Measurements from ENCODE around the gene CNOT6L.

Gene CNOT6L

DNA sequence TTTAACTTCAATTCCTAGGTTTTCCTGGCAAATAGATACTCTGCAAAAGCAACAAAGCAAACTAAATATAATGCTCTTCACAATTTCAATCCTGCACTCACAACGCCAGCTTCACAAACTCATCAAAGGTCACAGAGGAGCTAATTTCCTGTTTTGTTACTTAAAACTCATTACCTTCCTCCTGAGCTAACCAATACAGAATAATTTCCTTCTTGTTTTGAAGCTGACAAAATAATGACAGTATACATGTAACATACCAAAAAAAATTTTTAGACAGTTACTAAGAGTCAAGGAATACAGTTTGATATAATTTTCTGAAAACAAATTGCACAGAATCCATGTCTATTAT lies 17.9 kb downstream of the CNOT6L start:
- H3K27me3 ChIP-seq (ENCODE audit: insufficient read depth, poor library complexity, severe bottlenecking) = no peaks in the 10 kb centered on the region
- no peak for DNase-seq (ENCODE audit: low read depth in 1 of 2, low spot score in 1 of 2)
- H3K27ac ChIP-seq (replicated peaks) = no peak overlapping the region
- TF ChIP-seq SPI1 (IDR thresholded peaks at IDR 0.05; ENCODE audit: borderline replicate concordance, low read depth) (no peak), POLR2AphosphoS5 (IDR thresholded peaks at IDR 0.05; ENCODE audit: low read depth) (no peak), GABPA (IDR thresholded peaks at IDR 0.05; ENCODE audit: low read depth) (no peak)
- TF ChIP-seq, protein P1, sequence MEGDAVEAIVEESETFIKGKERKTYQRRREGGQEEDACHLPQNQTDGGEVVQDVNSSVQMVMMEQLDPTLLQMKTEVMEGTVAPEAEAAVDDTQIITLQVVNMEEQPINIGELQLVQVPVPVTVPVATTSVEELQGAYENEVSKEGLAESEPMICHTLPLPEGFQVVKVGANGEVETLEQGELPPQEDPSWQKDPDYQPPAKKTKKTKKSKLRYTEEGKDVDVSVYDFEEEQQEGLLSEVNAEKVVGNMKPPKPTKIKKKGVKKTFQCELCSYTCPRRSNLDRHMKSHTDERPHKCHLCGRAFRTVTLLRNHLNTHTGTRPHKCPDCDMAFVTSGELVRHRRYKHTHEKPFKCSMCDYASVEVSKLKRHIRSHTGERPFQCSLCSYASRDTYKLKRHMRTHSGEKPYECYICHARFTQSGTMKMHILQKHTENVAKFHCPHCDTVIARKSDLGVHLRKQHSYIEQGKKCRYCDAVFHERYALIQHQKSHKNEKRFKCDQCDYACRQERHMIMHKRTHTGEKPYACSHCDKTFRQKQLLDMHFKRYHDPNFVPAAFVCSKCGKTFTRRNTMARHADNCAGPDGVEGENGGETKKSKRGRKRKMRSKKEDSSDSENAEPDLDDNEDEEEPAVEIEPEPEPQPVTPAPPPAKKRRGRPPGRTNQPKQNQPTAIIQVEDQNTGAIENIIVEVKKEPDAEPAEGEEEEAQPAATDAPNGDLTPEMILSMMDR (IDR thresholded peaks at IDR 0.05; ENCODE audit: insufficient read depth, low read length) = no peak
- TF ChIP-seq, protein P2, sequence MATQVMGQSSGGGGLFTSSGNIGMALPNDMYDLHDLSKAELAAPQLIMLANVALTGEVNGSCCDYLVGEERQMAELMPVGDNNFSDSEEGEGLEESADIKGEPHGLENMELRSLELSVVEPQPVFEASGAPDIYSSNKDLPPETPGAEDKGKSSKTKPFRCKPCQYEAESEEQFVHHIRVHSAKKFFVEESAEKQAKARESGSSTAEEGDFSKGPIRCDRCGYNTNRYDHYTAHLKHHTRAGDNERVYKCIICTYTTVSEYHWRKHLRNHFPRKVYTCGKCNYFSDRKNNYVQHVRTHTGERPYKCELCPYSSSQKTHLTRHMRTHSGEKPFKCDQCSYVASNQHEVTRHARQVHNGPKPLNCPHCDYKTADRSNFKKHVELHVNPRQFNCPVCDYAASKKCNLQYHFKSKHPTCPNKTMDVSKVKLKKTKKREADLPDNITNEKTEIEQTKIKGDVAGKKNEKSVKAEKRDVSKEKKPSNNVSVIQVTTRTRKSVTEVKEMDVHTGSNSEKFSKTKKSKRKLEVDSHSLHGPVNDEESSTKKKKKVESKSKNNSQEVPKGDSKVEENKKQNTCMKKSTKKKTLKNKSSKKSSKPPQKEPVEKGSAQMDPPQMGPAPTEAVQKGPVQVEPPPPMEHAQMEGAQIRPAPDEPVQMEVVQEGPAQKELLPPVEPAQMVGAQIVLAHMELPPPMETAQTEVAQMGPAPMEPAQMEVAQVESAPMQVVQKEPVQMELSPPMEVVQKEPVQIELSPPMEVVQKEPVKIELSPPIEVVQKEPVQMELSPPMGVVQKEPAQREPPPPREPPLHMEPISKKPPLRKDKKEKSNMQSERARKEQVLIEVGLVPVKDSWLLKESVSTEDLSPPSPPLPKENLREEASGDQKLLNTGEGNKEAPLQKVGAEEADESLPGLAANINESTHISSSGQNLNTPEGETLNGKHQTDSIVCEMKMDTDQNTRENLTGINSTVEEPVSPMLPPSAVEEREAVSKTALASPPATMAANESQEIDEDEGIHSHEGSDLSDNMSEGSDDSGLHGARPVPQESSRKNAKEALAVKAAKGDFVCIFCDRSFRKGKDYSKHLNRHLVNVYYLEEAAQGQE (IDR thresholded peaks at IDR 0.05; ENCODE audit: insufficient replicate concordance, low read depth) = no peak
- H3K4me3 ChIP-seq (replicated peaks; ENCODE audit: insufficient read depth, low read length) = no peak overlapping the region

DNA sequence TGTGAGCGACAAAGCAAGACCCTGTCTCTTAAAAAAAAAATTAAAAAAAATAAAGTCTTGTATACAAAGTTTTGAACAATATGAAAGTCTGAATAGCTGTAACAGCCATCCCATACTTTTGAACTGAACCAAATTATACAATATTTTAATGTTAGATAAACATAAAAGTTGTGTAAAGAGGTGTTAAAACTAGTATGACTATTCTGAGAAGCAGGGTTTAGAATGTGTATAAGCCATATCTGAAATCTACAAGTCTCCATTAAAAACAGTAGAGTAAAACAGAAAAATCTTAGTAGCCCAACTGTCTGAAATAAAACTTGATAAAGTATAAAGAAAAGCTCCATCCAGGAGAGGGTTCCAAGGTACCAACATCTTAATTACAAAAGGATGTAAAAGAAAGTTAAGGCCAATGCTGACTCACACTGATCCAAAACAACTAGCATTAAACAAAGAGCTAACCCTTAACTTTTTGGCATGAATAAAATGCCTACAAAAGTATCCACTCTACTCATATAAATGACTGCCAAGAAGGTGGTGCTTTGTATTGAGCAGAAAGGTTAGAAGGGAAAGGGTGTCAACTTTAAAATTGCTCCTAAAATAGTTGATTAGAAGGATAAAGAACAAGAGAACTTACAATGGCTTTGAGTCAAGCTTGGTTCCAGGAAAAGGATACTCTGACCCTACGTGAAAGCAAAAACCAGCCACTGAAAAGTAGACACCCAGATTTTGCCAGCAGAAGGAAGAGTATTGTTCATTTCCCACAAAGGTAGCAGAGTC lies 18.5 kb downstream of the CNOT6L start:
- Histone ChIP-seq H3K4me3 (replicated peaks; ENCODE audit: insufficient read depth, low read length) (no peak overlapping the region), H3K27ac (replicated peaks) (no peak overlapping the region), H3K27me3 (ENCODE audit: insufficient read depth, poor library complexity, severe bottlenecking) (no peaks in the 10 kb centered on the region)
- TF ChIP-seq, protein P2 (IDR thresholded peaks at IDR 0.05; ENCODE audit: insufficient replicate concordance, low read depth) = no peak
- DNase-seq (ENCODE audit: low read depth in 1 of 2, low spot score in 1 of 2) = no peak

DNA sequence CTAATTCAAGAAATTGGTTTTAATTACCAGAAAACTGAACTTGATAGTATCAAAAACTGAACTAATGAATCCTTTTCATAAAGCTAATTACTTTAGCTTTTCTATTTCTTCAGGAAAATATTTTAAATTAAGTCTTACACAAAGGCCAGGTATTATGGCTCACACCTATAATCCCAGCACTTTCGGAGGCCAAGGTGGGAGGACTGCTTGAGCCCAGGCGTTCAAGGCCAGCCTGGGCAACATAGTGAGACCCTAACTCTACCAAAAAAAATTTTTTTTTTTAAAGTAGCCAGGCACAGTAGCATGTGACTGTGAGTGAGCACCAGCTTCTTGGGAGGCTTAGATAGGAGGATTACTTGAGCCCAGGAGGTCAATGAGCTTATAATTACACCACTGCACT lies 19.1 kb downstream of the CNOT6L start:
- Histone ChIP-seq H3K4me3 (replicated peaks; ENCODE audit: insufficient read depth, low read length) (no peak overlapping the region), H3K27ac (replicated peaks) (no peak overlapping the region), H3K27me3 (ENCODE audit: insufficient read depth, poor library complexity, severe bottlenecking) (no peaks in the 10 kb centered on the region)
- DNase-seq (ENCODE audit: low read depth in 1 of 2, low spot score in 1 of 2) = no peak
- TF ChIP-seq GABPA (IDR thresholded peaks at IDR 0.05; ENCODE audit: low read depth) (no peak), SPI1 (IDR thresholded peaks at IDR 0.05; ENCODE audit: borderline replicate concordance, low read depth) (no peak), POLR2AphosphoS5 (IDR thresholded peaks at IDR 0.05; ENCODE audit: low read depth) (no peak)
- TF ChIP-seq, protein P1 (IDR thresholded peaks at IDR 0.05; ENCODE audit: insufficient read depth, low read length) = no peak
- TF ChIP-seq, protein P2 (IDR thresholded peaks at IDR 0.05; ENCODE audit: insufficient replicate concordance, low read depth) = no peak
